Ishikawa (cell line): Measurements from ENCODE around the gene PTPN21.

Experiments
- CEBPB ChIP-seq: IDR thresholded peaks from 2 replicates; pipeline ENCODE4 v1.6.1; 2012
- CREB1 ChIP-seq: IDR thresholded peaks from 2 replicates; pipeline ENCODE4 v1.6.1; 2012; ENCODE audit warnings: low read depth
- EGR1 ChIP-seq: IDR thresholded peaks from 2 replicates; pipeline ENCODE4 v1.6.1; 2012
- EP300 ChIP-seq: IDR thresholded peaks from 2 replicates; pipeline ENCODE4 v1.6.1; 2012; ENCODE audit warnings: borderline replicate concordance
- FOXM1 ChIP-seq: IDR thresholded peaks from 2 replicates; pipeline ENCODE4 v1.6.1; 2012; ENCODE audit warnings: low read depth, borderline replicate concordance
- NFIC ChIP-seq: IDR thresholded peaks from 2 replicates; pipeline ENCODE4 v1.6.1; 2012
- RAD21 ChIP-seq: IDR thresholded peaks from 2 replicates; pipeline ENCODE4 v1.6.1; 2012; ENCODE audit warnings: low read depth
- TAF1 ChIP-seq: IDR thresholded peaks from 2 replicates; pipeline ENCODE4 v1.6.1; 2012; ENCODE audit warnings: low read depth, mild to moderate bottlenecking
- TCF12 ChIP-seq: IDR thresholded peaks from 2 replicates; pipeline ENCODE4 v1.6.1; 2012; ENCODE audit warnings: low read depth
- TEAD4 ChIP-seq: IDR thresholded peaks from 2 replicates; pipeline ENCODE4 v1.6.1; 2012
- YY1 ChIP-seq: IDR thresholded peaks from 2 replicates; pipeline ENCODE4 v1.6.1; 2012; ENCODE audit warnings: low read depth
- ZBTB7A ChIP-seq: IDR thresholded peaks from 2 replicates; pipeline ENCODE4 v1.6.1; 2012; ENCODE audit warnings: low read depth
- TF ChIP-seq, protein P1 (sequence below): IDR thresholded peaks from 2 replicates; pipeline ENCODE4 v1.6.1; 2012
- TF ChIP-seq, protein P2 (sequence below): IDR thresholded peaks from 2 replicates; pipeline ENCODE4 v1.6.1; 2012
- TF ChIP-seq, protein P3 (sequence below): IDR thresholded peaks from 2 replicates; pipeline ENCODE4 v1.6.1; 2012; ENCODE audit warnings: low read depth, mild to moderate bottlenecking

The PTPN21 gene

DNA sequence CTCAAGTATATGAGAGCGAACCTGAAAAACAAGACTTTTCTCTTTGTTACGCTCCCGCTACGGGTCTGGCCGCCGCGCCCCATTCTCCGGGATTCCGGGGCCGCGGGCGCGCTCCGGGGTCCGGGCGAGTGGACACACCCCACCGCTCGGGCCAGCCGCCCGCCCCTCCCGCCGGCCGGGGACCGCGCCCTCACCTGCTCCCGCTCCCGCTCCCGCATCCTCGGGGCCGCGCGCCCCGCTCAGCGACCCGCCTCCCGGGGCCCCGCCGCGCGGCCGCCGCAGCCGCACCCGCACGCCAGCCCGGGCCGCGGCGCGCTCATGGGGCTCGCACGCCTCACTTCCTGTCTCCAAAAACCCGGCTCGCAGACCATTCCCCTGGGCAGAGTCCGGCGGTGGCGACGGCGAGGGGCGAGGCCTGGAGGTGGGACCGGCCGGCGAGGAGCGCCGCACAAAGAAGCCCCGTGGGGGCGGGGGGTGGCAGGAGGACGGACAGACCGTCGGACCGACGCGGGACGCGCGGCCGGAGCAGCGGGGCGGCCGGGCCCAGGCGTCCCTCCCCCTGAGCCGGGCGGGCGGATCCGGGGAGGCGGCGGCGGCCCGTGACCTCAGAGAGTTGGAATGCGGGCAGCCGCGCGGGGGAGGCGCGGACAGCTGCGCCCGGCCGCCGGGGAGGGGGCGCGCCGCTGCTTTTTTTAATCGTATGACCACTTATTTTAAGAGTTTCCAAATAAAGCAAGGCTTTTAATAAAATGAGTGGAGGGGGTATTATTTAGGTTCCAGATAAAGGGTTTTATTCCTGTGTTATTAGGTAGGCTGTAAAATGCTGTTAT is at the start of gene PTPN21:
Gene PTPN21, minus strand, starts transcription at position 551 of the 830 bp plus-strand sequence. CDS start 4,590 bp downstream, outside the sequence.
- TF ChIP-seq RAD21: no peak
- no peak for TF ChIP-seq CEBPB
- no peak for TF ChIP-seq TCF12
- TF ChIP-seq TAF1: peak; percentile 55; the same call in 1 of the 2 replicates
- TF ChIP-seq, protein P1, sequence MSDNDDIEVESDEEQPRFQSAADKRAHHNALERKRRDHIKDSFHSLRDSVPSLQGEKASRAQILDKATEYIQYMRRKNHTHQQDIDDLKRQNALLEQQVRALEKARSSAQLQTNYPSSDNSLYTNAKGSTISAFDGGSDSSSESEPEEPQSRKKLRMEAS: no peak
- peak; percentile 77; the same call in 1 of the 2 replicates for TF ChIP-seq ZBTB7A
- no peak for TF ChIP-seq NFIC
- TF ChIP-seq EP300: peak; percentile 12; the same call in 1 of the 2 replicates
- no peak; the same call in 1 of the 2 replicates for TF ChIP-seq EGR1
- no peak for TF ChIP-seq CREB1
- TF ChIP-seq TEAD4: peak; percentile 81
- TF ChIP-seq YY1: 0 out of 2 replicates have a peak, but pooled peaks have one; percentile 12
- TF ChIP-seq, protein P2, sequence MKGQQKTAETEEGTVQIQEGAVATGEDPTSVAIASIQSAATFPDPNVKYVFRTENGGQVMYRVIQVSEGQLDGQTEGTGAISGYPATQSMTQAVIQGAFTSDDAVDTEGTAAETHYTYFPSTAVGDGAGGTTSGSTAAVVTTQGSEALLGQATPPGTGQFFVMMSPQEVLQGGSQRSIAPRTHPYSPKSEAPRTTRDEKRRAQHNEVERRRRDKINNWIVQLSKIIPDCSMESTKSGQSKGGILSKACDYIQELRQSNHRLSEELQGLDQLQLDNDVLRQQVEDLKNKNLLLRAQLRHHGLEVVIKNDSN: no peak
- no peak for TF ChIP-seq FOXM1
- TF ChIP-seq, protein P3, sequence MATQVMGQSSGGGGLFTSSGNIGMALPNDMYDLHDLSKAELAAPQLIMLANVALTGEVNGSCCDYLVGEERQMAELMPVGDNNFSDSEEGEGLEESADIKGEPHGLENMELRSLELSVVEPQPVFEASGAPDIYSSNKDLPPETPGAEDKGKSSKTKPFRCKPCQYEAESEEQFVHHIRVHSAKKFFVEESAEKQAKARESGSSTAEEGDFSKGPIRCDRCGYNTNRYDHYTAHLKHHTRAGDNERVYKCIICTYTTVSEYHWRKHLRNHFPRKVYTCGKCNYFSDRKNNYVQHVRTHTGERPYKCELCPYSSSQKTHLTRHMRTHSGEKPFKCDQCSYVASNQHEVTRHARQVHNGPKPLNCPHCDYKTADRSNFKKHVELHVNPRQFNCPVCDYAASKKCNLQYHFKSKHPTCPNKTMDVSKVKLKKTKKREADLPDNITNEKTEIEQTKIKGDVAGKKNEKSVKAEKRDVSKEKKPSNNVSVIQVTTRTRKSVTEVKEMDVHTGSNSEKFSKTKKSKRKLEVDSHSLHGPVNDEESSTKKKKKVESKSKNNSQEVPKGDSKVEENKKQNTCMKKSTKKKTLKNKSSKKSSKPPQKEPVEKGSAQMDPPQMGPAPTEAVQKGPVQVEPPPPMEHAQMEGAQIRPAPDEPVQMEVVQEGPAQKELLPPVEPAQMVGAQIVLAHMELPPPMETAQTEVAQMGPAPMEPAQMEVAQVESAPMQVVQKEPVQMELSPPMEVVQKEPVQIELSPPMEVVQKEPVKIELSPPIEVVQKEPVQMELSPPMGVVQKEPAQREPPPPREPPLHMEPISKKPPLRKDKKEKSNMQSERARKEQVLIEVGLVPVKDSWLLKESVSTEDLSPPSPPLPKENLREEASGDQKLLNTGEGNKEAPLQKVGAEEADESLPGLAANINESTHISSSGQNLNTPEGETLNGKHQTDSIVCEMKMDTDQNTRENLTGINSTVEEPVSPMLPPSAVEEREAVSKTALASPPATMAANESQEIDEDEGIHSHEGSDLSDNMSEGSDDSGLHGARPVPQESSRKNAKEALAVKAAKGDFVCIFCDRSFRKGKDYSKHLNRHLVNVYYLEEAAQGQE: no peak

DNA sequence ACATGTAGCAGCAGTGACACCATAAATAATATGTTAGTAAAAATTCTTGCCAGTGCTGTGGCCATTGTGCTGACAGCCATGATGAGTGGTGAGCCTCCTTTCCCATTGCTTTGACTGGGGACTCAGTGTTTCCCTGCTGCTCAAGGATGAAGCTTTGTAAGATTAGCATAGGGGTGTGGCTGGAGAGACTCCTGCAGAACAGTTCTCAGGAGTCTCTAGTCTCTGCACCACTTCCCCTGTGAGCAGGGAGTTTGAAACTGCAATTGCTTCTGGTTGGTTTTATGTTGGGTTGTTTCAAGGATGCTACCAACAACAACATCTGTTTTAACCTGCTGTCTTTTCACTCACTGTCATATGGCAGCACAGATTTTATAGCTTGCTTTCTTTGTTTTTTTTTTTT is 49.4 kb upstream of the PTPN21 start:
- TF ChIP-seq TEAD4 (no peak), EGR1 (no peak), NFIC (no peak), TCF12 (no peak), EP300 (no peak), ZBTB7A (no peak), FOXM1 (no peak), RAD21 (no peak), TAF1 (no peak), CREB1 (no peak), CEBPB (no peak), YY1 (no peak)
- TF ChIP-seq, protein P3: no peak
- TF ChIP-seq, protein P2: no peak
- TF ChIP-seq, protein P1: no peak

DNA sequence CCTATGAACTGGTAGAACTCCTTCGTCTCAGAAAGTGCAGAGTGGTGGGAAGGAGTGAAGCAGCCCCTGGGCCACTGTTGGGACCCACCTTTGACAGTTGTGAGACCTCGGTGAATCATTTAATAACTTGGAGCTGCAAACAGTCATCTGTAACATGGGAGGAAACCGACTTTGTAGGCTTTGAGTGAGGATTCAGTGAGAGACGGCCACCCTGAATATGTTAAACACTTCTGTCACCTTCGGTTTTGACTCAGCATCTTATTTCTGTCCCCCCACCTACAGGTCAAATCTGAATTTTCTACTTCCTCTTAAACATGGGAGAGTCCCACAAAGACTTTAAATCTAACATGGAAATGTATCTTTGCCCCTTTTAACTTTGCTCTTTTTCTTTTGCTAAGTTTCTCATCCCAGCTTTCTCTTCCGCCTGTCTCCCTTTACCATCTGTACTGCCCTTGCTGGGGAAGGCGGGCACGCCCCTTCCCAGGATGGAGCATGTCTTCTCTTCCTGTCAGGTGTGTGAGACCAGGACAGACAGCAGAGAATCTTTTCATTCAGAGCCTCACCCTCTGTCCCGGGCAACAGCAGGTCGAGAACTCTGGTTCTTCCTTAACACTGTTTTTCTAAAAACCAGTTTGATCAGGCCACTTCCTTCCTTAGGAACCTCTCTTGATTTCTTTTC is 45.1 kb upstream of the PTPN21 start:
- TF ChIP-seq TCF12 (no peak), CEBPB (no peak), ZBTB7A (no peak), YY1 (no peak), EP300 (no peak), TAF1 (no peak), FOXM1 (no peak), NFIC (no peak), CREB1 (no peak), EGR1 (no peak), RAD21 (no peak), TEAD4 (no peak)
- TF ChIP-seq, protein P3: no peak
- TF ChIP-seq, protein P2: no peak
- TF ChIP-seq, protein P1: no peak
